GM12878 (cell line): ENCODE measurements around the gene AP4S1.

Experiments used
- POLR2A ChIP-seq: IDR thresholded peaks from 2 replicates; pipeline ENCODE4 v1.6.1; 2011; ENCODE audit warnings: low read depth, mild to moderate bottlenecking, low read length
- TF ChIP-seq, protein P1 (sequence below), 3 experiments: IDR thresholded peaks in 2 of 3; conservative IDR thresholded peaks in 1 of 3; 2 replicates each; pipeline ENCODE4 v1.5.1; 2011; ENCODE audit warnings: low read depth in 3 of 3, low read length in 3 of 3, mild to moderate bottlenecking in 3 of 3, control low read depth in 2 of 3, moderate library complexity in 2 of 3, inconsistent platforms in 1 of 3, mixed read lengths in 1 of 3; ENCODE audit not compliant: control insufficient read depth in 2 of 3, insufficient read depth in 1 of 3; ENCODE audit errors: extremely low read depth in 1 of 3

DNA sequence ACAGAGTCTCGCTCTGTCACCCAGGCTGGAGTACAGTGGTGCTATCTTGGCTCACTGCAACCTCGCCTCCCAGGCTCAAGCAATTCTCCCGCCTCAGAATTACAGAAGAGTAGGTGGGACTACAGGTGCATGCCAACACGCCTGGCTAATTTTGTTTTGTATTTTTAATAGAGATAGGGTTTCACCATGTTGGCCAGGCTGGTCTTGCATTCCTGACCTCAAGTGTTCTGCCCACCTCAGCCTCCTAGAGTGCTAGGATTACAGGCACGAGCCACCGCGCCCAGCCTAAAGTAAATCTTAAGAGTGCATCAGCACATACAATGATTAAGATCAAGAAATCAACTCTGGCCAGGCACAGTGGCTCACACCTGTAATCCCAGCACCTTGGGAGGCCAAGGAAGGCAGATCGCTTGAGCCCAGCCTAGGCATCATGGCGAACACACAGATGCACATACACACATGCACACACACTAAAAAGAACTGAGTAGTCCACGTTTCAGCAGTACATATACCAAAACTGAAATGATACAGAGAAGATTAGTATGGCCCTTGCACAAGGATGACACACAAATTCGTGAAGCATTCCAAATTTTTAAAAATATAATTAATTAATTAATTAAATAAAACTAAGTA lies 117.1 kb downstream of the AP4S1 start:
- TF ChIP-seq POLR2A: no peak
- TF ChIP-seq, protein P1, sequence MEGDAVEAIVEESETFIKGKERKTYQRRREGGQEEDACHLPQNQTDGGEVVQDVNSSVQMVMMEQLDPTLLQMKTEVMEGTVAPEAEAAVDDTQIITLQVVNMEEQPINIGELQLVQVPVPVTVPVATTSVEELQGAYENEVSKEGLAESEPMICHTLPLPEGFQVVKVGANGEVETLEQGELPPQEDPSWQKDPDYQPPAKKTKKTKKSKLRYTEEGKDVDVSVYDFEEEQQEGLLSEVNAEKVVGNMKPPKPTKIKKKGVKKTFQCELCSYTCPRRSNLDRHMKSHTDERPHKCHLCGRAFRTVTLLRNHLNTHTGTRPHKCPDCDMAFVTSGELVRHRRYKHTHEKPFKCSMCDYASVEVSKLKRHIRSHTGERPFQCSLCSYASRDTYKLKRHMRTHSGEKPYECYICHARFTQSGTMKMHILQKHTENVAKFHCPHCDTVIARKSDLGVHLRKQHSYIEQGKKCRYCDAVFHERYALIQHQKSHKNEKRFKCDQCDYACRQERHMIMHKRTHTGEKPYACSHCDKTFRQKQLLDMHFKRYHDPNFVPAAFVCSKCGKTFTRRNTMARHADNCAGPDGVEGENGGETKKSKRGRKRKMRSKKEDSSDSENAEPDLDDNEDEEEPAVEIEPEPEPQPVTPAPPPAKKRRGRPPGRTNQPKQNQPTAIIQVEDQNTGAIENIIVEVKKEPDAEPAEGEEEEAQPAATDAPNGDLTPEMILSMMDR (IDR thresholded peaks at IDR 0.05 in 2 of 3, conservative IDR thresholded peaks at IDR 0.05 in 1 of 3; ENCODE audit: control insufficient read depth in 2 of 3, extremely low read depth in 1 of 3, insufficient read depth in 1 of 3, low read depth in 3 of 3, low read length in 3 of 3): no peak
